Heart right ventricle (tissue), 16 donors: ENCODE data around the gene ANKRD30B. TPM values are rescaled to one million over a fixed set of nuclear protein-coding genes. Genes with fewer than 3 reads are reported as not detected.

Experiments used
- ATAC-seq, 8 donors: fragments of 200-7000 bp; cut with Tn5 transposase; one replicate each; pipeline ENCODE4 v1.9.1; 2020; ENCODE audit warnings: mild to moderate bottlenecking in 8 of 8, moderate library complexity in 8 of 8, moderate number of reproducible peaks in 1 of 8
- DNase-seq, 2 donors: peaks; one replicate each; pipeline ENCODE4 v3.0.0-alpha.2; 2020
- H3K27ac ChIP-seq, 10 donors: fragments of 200-600 bp; sonication (generic) in 2 of 10; one replicate each; pipeline versions ENCODE4 v1.5.0 to v1.8.0; 2020 to 2022; ENCODE audit warnings: mild to moderate bottlenecking in 3 of 10
- H3K27me3 ChIP-seq, 7 donors: fragments of 200-600 bp; one replicate each; pipeline ENCODE4 v1.8.0; 2021 to 2022; ENCODE audit warnings: mild to moderate bottlenecking in 2 of 7
- H3K36me3 ChIP-seq, 9 donors: fragments of 200-600 bp; sonication (generic) in 1 of 9; one replicate each; pipeline versions ENCODE4 v1.5.0 to v1.8.0; 2020 to 2022; ENCODE audit warnings: mild to moderate bottlenecking in 2 of 9
- H3K4me1 ChIP-seq, 9 donors: fragments of 200-600 bp; sonication (generic) in 1 of 9; one replicate each; pipeline versions ENCODE4 v1.5.0 to v1.8.0; 2020 to 2022; ENCODE audit warnings: mild to moderate bottlenecking in 4 of 9
- H3K4me3 ChIP-seq, 10 donors: fragments of 200-600 bp; sonication (generic) in 2 of 10; one replicate each; pipeline versions ENCODE4 v1.5.0 to v1.8.0; 2020 to 2022; ENCODE audit warnings: mild to moderate bottlenecking in 7 of 10, moderate library complexity in 2 of 10
- H3K9me3 ChIP-seq, 11 donors: fragments of 200-600 bp in 10 of 11; sonication (generic) in 2 of 11; one replicate each; pipeline versions ENCODE4 v1.5.0 to v1.8.0; 2013 to 2022; ENCODE audit warnings: mild to moderate bottlenecking in 2 of 11, control low read depth in 1 of 11, moderate library complexity in 1 of 11
- WGBS, 2 donors: extraction: QIAGEN DNeasy Blood & Tissue Kit; methylation state at CpG; one replicate each; pipeline ENCODE4 v1.1.7; 2013; ENCODE audit warnings: inconsistent platforms in 1 of 2; 5-methylcytosine and 5-hydroxymethylcytosine counted together
- intact Hi-C, 10 donors: fragments of 100-400 bp; cut with DNase I; formaldehyde crosslinking; loops; one replicate each; pipeline versions ENCODE4 v1.11.1 to v1.14.2; 2022
- microRNA-seq, 2 donors: library from miRNA; unstranded; fragments of <30 nt; microRNA quantifications; one replicate each; pipeline ENCODE4 v1.2.0, GENCODE V29; 2021
- polyA plus RNA-seq, 2 donors: library from polyadenylated mRNA; stranded (reverse); fragments of 200-250 nt; gene quantifications; one replicate each; pipeline ENCODE4 v1.2.3, GENCODE V29; 2013
- total RNA-seq, 10 donors: library from RNA; stranded (reverse); fragmentation: NEBNext Ultra II Directional in 3 of 10; extraction: Animal tissue kit (Norgen Biotek cat#: 25700) in 3 of 10; gene quantifications; one replicate each; pipeline versions ENCODE4 v1.2.1 to v1.2.4, GENCODE V29; 2021 to 2023
- TF ChIP-seq, protein P1 (sequence below), 9 donors: fragments of 200-600 bp; sonication (generic) in 2 of 9; IDR thresholded peaks; one replicate each; pipeline versions ENCODE4 v1.5.0 to v1.8.0; 2021 to 2022; ENCODE audit warnings: antibody characterized with exemption in 9 of 9, mild to moderate bottlenecking in 5 of 9, moderate library complexity in 1 of 9
- donor health status: Arrhythmogenic right ventricular cardiomyopathy.
- donor health status: ischemic (EF 13 %, LVEDD 7.1; RV severe dilation, severe dysfunction).
- donor health status: healthy with polysubstance abuse.
- donor health status: DM: no; HTN: yes; CAD: no.
- donor health status: DM: no; HTN: no; CAD: no.
- donor health status: ischemic (EF 25% LVEDD 6.9; RV normal size, moderate dysfunction).
- donor health status: ischemic (EF 25% LVEDD 5.7; RV mildly dilated, moderate dysfunction).
- donor health status: healthy.
- donor health status: DM: yes; HTN: yes; CAD: no.
- donor health status: Ischemic cardiomyopathy.
- donor health status: ischemic (EF 35%, LVEDD 5.7; RV mildly dilated, moderate dysfunction).
- donor health status: nonischemic (EF 11% LVEDD 7.7; RV severe dilation, severe dysfunction).
- donor health status: DM: yes; HTN: yes; CAD: no.
- donor health status: PGD.
- donor health status: ischemic (EF 29% LVEDD 5.4; RV normal size, mild dysfunction).
- donor health status: nonischemic (EF 23%, LVEDD 6.1; RV moderate dilation, normal function).

ANKRD30B gene
- total and polyA plus RNA-seq, 12 donors = not detected

DNA sequence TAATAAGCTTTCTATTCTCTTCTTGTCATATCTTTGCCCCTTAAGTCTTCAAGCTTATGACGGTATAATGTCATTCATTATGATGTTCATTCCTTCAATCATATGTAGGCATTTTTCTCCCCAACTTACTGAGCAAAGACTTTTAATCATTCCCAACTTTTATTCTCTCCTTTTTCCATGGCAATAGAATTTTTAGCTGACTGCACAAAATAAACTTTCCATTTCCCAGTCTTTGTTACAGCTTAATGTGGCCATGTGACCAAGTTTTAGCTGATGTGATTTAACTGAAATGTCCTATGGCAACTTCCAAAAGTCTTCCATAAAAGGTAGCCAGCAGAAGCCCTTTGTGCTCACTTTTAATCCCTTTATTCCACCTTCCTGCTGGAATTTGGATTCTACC is 152.5 kb downstream of the ANKRD30B start:
- ATAC-seq (no peak), DNase-seq (no peak)
- H3K4me3 ChIP-seq = no peak overlapping the region
- intact Hi-C loops = no loop called here
- 83 to 90% methylated on average over 1 of the region's 1 CpG for WGBS, 2 donors
- no peaks in the 10 kb centered on the region for H3K4me1 ChIP-seq
- H3K9me3 ChIP-seq = no peaks in the 10 kb centered on the region
- TF ChIP-seq, protein P1, sequence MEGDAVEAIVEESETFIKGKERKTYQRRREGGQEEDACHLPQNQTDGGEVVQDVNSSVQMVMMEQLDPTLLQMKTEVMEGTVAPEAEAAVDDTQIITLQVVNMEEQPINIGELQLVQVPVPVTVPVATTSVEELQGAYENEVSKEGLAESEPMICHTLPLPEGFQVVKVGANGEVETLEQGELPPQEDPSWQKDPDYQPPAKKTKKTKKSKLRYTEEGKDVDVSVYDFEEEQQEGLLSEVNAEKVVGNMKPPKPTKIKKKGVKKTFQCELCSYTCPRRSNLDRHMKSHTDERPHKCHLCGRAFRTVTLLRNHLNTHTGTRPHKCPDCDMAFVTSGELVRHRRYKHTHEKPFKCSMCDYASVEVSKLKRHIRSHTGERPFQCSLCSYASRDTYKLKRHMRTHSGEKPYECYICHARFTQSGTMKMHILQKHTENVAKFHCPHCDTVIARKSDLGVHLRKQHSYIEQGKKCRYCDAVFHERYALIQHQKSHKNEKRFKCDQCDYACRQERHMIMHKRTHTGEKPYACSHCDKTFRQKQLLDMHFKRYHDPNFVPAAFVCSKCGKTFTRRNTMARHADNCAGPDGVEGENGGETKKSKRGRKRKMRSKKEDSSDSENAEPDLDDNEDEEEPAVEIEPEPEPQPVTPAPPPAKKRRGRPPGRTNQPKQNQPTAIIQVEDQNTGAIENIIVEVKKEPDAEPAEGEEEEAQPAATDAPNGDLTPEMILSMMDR (IDR thresholded peaks at IDR 0.05) = no peak
- peaks cover 0 to 3% (median 0%) of the 10 kb centered on the region in 7 donors for H3K27me3 ChIP-seq
- H3K27ac ChIP-seq = no peak overlapping the region
- no peaks in the 10 kb centered on the region for H3K36me3 ChIP-seq

Small RNA genes lying within 50 kb of the gene (microRNA-seq; reads per million reads assigned to microRNA genes)
- gene MIR3156-2 = 0 reads per million in 2 donors

Other genes with a start within 250 kb of the ANKRD30B start
- not detected for gene POTEC, start 204.6 kb upstream of the ANKRD30B start, total RNA-seq
- not detected for gene POTEC, start 204.6 kb upstream of the ANKRD30B start, polyA plus RNA-seq